Medulla oblongata (tissue), 1 donor: ENCODE data around the gene RASIP1.
"Not testable (repeated sequence)": the region's sequence is repeated elsewhere in the genome, so short reads cannot be mapped to it uniquely, and the experiment has no call there.

Source experiments
- DNase-seq: peaks from one replicate; pipeline ENCODE4 v3.0.0-alpha.2; 2015; ENCODE audit errors: extremely low spot score

The RASIP1 gene

DNA sequence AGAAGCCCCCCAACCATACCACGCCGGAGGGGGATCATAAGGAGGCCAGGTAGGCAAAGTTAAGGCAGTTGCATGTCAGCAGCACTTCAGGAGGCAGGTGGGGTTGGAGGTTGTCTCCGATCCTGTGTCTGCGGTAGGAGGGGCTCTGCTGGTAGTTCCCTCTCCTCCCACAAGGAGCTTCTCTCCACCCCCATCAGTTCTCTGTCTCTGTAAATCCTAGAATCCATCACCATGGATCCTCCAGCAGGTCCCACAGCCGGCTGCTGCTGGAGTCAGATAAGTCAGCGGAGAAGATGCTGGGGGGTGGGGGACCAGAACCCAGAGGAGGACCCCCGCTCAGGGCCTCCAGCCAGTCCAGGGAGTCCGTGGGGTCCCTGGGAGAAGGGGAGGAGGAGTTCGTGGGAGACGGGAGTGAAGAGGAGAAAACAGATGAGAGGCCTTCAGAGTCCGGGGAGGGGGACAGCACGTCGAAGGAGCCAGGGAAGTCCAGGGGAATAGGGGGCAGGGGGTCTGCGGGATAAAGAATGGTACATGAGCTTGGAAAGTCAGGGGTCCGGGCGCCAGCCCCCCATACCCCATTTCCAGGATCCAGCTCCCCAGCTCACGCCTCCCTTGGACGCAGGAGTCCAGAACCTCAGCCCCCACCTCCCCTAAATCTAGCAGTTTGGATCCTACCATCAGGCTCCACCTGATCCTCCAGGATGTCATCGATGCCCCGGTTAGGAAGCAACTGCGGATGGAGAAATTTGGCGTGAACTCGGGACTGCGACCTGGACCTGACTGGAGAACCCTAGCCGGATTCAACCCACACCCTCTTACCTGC lies 27.2 kb downstream of the RASIP1 start:
- no peak for DNase-seq

DNA sequence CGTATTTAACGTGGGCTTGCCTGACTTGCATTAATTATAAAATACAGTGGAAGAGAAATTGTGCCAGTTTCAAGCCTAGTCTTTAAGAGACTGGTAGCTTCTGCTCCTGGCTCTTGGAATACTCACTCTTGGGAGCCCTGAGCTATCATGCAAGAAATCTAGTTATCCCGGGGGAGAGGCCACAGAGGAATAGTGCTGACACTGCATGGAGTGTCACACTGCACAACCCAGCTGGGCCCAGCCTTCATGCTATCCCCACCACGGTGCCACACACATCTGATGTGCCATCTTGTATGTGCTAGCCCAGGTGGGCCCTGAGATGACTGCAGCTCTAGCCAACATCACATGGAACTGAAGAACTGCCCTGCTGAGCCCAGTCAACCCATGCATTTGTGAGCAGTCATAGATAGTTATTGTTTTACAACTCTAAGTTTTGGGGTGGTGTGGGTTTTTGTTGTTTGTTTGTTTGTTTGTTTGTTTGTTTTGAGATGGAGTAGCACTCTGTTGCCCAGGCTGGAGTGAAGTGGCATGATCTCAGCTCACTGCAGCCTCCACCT lies 29.2 kb downstream of the RASIP1 start:
- no peak for DNase-seq

DNA sequence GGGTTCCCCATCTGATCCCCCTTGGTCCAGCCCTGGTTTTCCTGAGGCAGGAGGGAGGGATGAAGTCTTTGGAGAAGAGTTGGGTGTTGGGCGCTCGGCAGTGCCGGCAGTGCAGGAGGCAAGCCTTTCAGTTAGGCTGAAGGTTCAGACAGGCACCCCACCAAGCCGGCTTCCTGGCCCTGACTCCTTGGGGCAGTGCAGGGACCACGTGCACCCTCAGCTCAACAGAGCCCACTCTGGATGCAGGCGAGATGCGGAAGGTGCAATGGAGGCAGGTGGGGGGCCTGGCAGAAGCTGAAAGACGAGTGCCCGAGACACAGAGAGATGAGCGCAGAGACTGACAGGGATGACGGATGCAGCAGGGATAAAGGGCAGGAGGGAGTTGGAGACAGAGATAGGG lies 31.9 kb downstream of the RASIP1 start:
- no peak for DNase-seq

DNA sequence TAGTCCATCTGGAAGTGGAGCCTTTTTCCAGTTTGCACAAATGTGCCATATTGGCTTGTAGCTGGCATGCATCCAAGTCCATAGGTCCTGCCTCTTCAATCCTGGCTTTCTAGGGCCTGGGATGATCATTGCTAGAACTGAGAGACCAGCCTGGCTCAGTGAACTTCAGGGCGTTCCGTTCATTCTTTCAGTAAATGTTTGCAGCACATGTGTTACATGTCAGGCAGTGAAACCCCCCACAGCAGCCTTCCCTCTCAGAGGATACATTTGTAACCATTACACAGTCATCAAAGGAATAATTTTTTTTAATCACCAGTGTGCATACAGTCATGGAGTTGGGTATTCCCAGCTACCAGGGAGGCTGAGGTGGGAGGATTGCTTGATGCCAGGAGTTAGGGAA lies 35.0 kb downstream of the RASIP1 start:
- DNase-seq = no peak

DNA sequence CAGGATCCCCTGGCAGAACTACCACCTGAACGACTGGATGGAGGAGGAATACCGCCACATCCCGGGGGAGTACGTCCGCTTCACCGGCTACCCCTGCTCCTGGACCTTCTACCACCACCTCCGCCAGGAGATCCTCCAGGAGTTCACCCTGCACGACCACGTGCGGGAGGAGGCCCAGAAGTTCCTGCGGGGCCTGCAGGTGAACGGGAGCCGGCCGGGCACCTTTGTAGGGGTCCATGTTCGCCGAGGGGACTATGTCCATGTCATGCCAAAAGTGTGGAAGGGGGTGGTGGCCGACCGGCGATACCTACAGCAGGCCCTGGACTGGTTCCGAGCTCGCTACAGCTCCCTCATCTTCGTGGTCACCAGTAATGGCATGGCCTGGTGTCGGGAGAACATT lies 37.1 kb downstream of the RASIP1 start:
- no peak for DNase-seq

DNA sequence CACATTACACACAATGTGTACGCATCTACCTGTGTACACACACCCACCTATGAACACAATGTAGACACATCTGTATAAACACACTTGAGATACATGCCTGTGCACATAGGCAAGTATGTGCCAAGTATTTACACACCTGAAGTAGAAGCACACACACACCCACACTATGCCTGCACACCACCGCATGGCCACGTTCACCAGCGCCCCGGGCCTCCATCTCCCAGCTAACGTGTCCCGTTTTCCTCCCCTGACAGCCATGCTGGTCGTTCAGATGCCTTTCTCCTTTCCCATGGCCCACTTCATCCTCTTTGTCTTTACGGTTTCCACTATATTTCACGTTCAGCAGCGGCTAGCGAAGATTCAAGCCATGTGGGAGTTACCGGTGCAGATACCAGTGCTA lies 37.7 kb downstream of the RASIP1 start:
- no peak for DNase-seq

DNA sequence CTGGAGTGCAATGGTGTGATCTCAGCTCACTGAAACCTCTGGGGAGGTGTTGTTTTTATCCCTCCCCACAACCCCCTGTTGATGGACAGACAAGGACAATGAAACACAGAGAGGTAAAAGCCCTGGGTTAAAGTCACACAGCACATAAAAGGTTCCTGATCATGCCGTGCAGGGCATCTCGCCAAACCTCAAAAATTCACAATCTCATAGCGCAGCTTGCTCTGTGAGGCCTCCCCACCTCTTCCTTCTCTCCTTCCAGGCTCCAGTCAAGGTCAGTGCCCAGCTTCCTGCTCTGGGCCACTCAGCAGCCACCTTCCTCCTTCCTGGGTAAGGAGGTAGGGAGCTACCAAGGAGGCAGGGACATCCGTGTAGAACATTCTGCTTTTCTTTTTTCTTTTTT lies 42.4 kb downstream of the RASIP1 start:
- no peak for DNase-seq

DNA sequence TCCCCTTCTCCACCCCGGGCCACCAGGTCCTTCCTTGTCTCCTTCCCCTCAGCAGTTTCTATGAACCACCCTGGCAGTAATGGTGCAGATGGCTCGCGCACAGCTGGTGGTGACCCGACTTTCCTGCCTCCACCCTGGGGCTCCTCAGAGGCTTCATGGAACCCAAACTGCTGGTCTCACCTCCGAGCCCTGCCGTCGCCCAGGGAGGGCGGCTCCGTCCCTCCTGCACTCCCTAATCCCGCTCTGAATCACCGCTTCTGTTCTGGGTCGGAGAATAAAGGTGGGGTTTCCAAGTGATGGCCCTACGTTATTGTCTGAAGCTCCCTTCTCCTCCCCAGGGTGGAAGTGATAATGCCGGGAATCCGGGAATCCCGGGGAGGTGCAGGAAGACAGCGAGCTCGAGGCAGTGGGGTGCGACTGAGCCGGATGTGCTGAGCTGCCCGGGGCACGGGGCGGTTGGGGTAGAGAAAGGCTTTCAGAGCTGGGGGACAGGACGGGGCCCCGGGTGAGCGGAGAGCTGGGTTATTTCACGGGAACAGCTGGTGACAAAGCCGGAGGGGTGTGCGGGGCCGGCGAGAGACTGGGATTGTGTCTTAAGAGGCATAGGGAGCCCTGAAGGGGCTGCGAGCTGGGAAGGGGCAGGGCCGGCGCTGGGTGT lies 43.9 kb downstream of the RASIP1 start:
- no peak for DNase-seq

DNA sequence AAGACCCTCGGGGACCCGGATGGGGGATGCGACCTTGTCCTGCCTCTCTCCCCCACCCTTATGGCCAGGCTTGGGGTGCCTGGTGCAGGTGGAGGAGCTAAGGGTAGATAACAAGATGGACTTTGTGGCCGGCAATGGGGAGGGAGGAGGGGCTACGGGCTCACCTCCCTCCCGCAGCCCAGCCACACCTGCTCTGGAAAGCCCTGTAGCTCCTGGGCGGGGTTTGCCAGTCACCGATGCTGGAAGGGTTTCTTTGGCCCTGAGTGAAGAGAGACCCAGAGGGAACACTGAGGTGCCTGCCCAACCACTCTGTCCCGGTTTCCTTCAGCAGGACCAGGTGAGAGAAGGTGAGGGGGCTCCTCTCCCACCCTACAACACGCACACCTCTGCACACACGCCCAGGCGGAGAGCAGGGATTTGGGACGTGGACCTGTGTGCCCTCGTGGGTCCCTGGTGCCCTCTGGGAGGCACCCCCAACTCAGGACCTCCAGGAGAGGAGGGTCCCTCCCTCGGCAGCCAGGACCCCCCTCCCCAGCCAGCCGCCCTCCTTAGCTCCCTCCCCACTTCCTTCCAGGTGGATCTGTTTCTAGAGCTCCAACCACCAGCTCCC lies 44.6 kb downstream of the RASIP1 start, which contains the start of gene FUT2:
FUT2 (plus strand) TSS at position 229 of the 610 bp plus-strand sequence. CDS start 6,986 bp downstream, outside the sequence.
- DNase-seq = no peak

DNA sequence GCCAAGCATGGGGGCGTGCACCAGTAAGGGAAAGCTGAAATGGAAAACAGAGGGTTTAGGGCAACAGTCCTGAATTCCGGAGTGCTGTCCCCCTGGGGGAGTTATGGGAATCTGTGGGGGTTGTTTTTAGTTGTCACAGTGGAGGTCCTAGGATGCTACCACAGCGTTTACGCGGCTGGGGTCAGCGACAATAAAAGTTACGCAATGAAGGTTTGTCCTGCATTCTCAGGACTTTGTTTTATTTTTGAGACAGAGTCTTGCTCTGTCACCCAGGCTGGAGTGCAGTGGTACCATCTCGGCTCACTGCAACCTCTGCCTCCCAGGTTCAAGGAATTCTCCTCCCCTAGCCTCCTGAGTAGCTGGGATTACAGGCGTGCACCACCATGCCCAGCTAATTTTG lies 46.8 kb downstream of the RASIP1 start:
- DNase-seq = not testable (repeated sequence)

DNA sequence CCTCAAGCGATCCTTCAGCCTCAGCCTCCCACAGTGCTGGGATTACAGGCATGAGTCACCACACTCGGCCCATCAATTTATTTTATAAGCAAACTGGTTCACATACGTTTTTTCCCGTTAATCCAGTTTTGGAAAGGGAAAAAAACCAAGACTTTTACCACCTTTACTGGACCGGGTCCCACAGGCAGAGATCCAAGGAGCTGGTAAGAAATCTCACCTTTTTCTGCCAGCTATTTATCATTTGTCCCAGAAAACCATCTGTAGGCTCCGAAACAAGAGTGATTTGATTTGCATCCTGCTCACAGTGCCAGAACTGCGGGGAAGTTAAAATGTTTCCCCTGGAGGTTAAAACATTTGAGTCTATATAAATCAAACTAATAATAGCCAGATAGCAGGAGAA lies 51.0 kb downstream of the RASIP1 start:
- DNase-seq = no peak

DNA sequence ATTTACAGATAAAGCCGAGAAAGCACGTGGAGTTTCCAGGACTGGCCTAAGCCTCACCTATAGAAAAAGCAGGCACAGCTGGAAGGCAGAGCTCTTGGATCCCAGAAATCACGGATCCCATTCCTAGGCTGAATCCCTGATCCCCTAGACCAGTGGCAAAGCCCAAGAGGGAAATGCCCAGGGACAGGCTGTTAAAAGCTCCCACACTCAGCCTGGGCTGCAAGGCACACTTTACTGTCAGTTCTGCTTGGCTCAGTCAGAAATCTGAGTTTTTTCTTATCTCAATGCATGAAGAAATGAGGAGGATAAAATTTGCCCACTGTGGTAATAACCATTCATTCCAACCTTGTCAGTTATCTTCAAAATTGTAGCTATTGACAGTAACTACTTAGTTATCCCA lies 52.6 kb downstream of the RASIP1 start:
- no peak for DNase-seq

DNA sequence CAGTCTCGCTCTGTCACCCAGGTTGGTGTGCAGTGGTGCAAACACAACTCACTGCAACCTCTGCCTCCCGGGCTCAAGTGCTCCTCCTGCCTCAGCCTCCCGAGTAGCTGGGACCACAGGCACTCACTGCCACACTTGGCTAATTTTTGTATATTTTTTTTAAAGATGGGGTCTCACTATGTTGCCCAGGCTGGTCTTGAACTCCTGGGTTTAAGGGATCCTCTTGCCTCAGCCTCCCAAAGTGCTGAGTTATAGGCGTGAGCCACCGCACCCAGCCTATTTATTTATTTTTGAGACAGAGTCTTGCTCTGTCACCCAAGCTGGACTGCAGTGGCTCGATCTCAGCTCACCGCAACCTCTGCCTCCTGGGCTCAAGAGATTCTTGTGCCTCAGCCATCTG lies 53.8 kb downstream of the RASIP1 start:
- not testable (repeated sequence) for DNase-seq

DNA sequence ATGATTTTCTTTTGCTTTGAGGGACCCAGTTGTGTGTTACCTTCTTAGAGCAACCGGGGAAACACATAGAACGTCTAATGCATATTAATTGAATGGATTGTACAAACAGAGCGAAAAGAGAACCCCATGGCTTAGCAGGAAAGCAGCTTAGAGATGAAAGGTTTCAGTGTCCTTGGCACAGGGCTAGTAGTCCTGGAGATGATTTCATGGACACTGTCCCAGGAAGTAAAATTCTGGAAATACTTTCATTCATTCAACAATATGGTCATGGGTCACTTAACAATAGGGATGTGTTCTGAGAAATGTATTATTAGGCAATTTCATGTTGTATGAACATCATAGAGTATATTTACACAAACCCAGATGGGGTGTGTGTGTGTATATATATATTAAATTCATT lies 54.3 kb downstream of the RASIP1 start:
- DNase-seq = peak; percentile 62

DNA sequence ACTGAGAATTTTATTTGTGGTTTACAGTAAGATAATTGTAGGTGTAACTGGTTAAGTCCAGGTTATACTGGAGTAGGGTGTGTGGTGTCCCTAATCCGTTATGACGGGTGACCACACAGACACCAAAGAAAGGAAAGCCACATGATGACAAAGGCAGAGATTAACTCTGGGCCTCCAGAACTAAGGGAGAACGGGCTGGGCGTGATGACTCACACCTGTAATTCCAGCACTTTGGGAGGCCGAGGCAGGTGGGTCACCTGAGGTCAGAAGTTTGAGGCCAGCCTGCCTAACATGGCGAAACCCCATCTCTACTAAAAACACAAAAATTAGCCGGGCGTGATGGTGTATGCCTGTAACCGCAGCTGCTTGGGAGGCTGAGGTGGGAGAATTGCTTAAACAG lies 54.8 kb downstream of the RASIP1 start:
- DNase-seq = no peak

DNA sequence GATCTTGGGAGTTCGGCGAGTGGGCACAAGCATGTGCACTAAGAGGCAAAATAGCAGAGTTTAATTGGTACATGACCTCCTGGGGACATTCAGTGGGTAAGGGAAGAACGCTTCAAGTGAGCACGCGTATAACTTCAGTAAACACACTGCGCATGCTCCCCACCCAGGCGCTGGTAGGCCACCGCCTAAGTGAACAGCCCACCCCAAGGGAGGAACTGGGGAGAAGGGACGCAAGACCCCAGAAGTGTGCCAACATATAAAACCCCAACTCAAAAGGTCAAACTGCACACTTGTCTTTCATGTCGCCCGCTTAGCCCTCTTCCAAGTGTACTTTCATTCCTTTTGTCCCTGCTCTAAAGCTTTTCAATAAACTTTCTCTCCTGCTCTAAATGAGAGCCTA lies 57.1 kb downstream of the RASIP1 start:
- DNase-seq = peak; percentile 89

DNA sequence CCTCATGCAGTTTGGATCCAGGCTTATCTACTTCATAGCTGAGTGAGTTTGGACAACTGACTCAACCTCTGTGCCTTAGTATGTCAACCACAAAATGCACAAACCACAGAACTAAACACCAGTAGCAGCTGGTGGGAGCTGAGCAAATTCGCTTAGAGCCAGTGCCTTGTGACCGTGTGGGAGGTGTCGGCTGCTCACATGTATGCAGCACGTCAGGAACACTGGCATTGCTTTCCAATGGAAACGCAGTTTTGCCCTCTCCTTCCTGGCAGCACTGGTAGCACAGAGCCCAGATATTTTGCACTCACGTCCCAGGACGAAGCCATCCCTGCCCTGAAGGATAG lies 59.3 kb downstream of the RASIP1 start:
- DNase-seq = no peak

DNA sequence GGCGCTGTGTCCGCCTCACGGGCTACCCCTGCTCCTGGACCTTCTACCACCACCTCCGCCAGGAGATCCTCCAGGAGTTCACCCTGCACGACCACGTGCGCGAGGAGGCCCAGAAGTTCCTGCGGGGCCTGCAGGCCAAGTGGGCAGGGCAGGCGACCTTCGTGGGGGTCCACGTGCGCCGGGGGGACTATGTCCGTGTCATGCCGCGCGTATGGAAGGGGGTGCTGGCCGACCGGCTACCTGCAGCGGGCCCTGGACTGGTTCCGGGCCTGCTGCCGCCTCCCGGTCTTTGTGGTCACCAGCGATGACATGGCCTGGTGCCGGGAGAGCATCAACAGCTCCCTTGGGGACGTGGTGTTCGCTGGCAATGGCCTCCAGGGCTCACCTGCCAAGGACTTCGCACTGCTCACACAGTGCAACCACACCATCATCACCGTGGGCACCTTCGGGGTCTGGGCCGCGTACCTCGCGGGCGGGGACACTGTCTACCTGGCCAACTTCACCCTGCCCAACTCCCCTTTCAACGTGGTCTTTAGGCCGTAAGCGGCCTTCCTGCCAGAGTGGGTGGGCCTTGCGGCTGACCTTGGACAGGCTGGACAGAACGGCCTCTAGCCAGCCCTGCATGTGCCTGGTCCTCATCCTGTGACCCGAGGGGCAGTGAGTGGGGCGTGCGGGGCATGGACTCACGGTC lies 59.8 kb downstream of the RASIP1 start:
- no peak for DNase-seq

DNA sequence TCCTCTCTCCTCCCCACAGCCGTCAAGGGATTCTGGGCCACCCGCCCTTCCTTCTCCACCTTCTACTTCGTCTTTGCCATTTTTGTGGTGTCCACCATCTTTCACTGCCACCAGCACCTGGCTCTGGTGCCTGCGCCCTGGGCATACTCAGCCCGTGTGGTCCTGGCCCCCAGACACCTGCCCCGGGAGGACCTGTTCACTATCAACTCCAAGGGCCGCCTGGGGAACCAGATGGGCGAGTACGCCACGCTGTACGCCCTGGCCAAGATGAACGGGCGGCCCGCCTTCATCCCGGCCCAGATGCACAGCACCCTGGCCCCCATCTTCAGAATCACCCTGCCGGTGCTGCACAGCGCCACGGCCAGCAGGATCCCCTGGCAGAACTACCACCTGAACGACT lies 60.4 kb downstream of the RASIP1 start:
- not testable (repeated sequence) for DNase-seq

DNA sequence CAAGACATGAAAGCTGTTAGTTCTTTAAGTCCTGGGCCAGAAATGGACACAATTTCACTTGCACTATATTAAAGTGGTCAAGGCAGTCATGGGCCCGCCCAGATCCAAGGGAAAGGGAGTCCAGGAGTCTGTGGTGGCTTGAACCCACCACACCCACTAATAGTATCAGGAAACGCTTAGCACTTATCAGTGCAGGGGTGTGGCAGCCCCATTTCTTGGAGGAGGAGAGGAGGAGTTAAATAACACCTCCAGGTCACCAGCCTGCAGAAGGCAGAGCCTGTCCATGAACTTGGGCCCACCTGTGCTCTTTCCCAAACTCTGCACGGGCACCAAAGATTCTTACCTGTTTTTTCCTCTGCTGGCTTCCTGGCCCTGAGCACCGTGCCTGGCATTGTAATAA lies 62.2 kb downstream of the RASIP1 start:
- no peak for DNase-seq

DNA sequence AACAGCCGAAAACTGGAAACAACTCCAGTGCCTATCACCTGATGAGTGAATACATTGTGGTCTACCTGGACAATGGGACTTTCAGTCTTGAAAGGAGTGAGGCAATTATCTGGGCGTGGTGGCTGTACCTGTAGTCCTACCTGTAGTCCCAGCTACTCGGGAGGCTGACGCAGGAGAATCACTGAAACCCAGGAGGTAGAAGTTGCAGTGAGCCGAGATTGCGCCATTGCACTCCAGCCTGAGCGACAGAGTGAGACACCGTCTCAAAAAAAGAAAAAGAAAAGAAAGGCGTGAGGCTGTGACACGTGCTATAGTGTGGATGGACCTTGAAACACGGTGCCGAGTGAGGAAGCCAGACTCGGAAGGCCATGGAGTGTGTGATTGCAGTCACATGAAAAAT lies 63.5 kb downstream of the RASIP1 start:
- DNase-seq = no peak

DNA sequence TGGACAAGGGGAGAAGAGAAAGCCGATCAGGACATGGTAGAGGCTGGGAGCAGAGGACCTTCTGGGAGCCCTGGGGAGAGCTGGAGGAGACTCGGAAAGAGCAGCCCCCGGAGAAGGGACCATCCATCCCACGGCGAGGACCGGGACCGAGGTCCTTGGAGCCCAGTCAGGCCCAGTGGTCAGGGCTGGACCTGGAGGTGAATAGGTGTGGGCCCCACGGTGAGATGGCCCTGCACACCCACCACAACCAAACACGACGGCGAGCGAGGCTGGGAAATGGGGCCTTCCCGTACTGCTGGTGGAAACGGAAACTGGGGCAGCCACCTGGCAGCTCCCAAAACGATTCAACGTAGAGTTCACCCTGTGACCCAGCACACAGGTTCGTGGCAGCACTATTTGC lies 63.9 kb downstream of the RASIP1 start:
- no peak for DNase-seq
